Gastroesophageal sphincter (tissue), 4 donors: ENCODE results near the gene CDH23. TPM values are rescaled to one million over a fixed set of nuclear protein-coding genes. Genes with fewer than 3 reads are reported as not detected.
A peak's percentile ranks its signal among the peaks of the same experiment; 100 is the strongest.

Experiments used
- ATAC-seq: fragments of 150-250 bp; one replicate; pipeline ENCODE4 v1.9.1; 2016; ENCODE audit warnings: mild to moderate bottlenecking, moderate library complexity
- H3K27ac ChIP-seq, 4 donors: fragments of 200-600 bp; sonication (generic) in 3 of 4; 1 replicate in 3 of 4; 2 replicates in 1 of 4; pipeline ENCODE4 v1.5.1; 2016 to 2019
- H3K27me3 ChIP-seq: fragments of 200-600 bp; sonication (generic); one replicate; pipeline ENCODE4 v1.5.1; 2019
- H3K36me3 ChIP-seq, 2 donors: fragments of 200-600 bp; sonication (generic); one replicate each; pipeline ENCODE4 v1.5.1; 2019; ENCODE audit warnings: control low read depth in 1 of 2
- H3K4me1 ChIP-seq, 3 donors: fragments of 200-600 bp; sonication (generic); 1 replicate in 2 of 3; 2 replicates in 1 of 3; pipeline ENCODE4 v1.5.1; 2016 to 2019; ENCODE audit warnings: control low read depth in 2 of 3
- H3K4me3 ChIP-seq, 2 donors: fragments of 200-600 bp; sonication (generic); one replicate each; pipeline ENCODE4 v1.5.1; 2019; ENCODE audit warnings: mild to moderate bottlenecking in 1 of 2, moderate library complexity in 1 of 2
- H3K9me3 ChIP-seq, 3 donors: fragments of 200-600 bp; sonication (generic); one replicate each; pipeline ENCODE4 v1.5.1; 2017 to 2019; ENCODE audit warnings: control low read depth in 2 of 3
- CTCF ChIP-seq, 4 experiments: fragments of 200-600 bp in 2 of 4; fragments of 450-650 bp in 2 of 4; sonication (generic) in 1 of 4; IDR thresholded peaks; one replicate each; pipeline ENCODE4 v1.5.1; 2017 to 2019; ENCODE audit warnings: antibody characterized with exemption in 4 of 4, mild to moderate bottlenecking in 2 of 4, moderate library complexity in 2 of 4
- EP300 ChIP-seq: sonication (generic); formaldehyde crosslinking; IDR thresholded peaks from one replicate; pipeline ENCODE4 v1.6.1; 2017; ENCODE audit warnings: antibody characterized with exemption, mild to moderate bottlenecking
- POLR2A ChIP-seq, 2 donors: fragments of 450-650 bp; IDR thresholded peaks; one replicate each; pipeline ENCODE4 v1.6.1; 2017; ENCODE audit warnings: antibody characterized with exemption in 2 of 2, mild to moderate bottlenecking in 2 of 2, moderate library complexity in 1 of 2
- POLR2AphosphoS5 ChIP-seq: sonication (generic); formaldehyde crosslinking; IDR thresholded peaks from one replicate; pipeline ENCODE4 v1.6.1; 2017; ENCODE audit warnings: antibody characterized with exemption
- WGBS, 2 donors: methylation state at CpG; one replicate each; pipeline ENCODE4 v1.1.5; 2018; ENCODE audit warnings: low coverage in 1 of 2; 5-methylcytosine and 5-hydroxymethylcytosine counted together
- total RNA-seq, 4 donors: library from RNA; depleted of rRNA; stranded (reverse); fragments of >200 nt; gene quantifications; one replicate each; pipeline ENCODE4 v1.1.0, GENCODE V29; 2016

The CDH23 gene
- total RNA-seq, 4 donors from 2014 or later = 5.1 to 33.5 (median 16.2) TPM

GRCh38 chr10:71715026-71715425 lies 318.3 kb downstream of the CDH23 start:
- H3K27ac ChIP-seq = peak overlapping the region in 3 of 4 donors; percentile 88 to 92 (median 91)
- H3K27me3 ChIP-seq = no peaks in the 10 kb centered on the region
- no peaks in the 10 kb centered on the region for H3K36me3 ChIP-seq
- no peak for TF ChIP-seq CTCF (IDR thresholded peaks at IDR 0.05)
- TF ChIP-seq EP300 = no peak
- no peak overlapping the region for H3K4me3 ChIP-seq
- no peaks in the 10 kb centered on the region for H3K9me3 ChIP-seq
- H3K4me1 ChIP-seq = peaks cover 3 to 79% (median 64%) of the 10 kb centered on the region in 3 donors
- no peak for ATAC-seq
- WGBS, 2 donors = no CpG with 5 or more reads among the region's 8 CpGs

GRCh38 chr10:71715860-71716259 lies 319.1 kb downstream of the CDH23 start:
- Histone ChIP-seq H3K4me3 (no peak overlapping the region), H3K36me3 (no peaks in the 10 kb centered on the region), H3K4me1 (peaks cover 3 to 79% (median 64%) of the 10 kb centered on the region in 3 donors), H3K9me3 (no peaks in the 10 kb centered on the region), H3K27ac (peak overlapping the region in 2 of 4 donors; percentile 88 to 91), H3K27me3 (no peaks in the 10 kb centered on the region)
- no peak for TF ChIP-seq CTCF (IDR thresholded peaks at IDR 0.05)
- TF ChIP-seq POLR2AphosphoS5 = no peak
- TF ChIP-seq POLR2A (IDR thresholded peaks at IDR 0.05) = no peak
- no peak for TF ChIP-seq EP300
- ATAC-seq = no peak
- 84% methylated on average over 5 of the region's 20 CpGs; no CpG with 5 or more reads in 1 of the 2 donors for WGBS, 2 donors

GRCh38 chr10:71716426-71716825 lies 319.7 kb downstream of the CDH23 start:
- H3K27me3 ChIP-seq = no peaks in the 10 kb centered on the region
- peak overlapping the region in 1 of 4 donors; percentile 67 for H3K27ac ChIP-seq
- WGBS, 2 donors = 75% methylated on average over 3 of the region's 5 CpGs; no CpG with 5 or more reads in 1 of the 2 donors
- H3K36me3 ChIP-seq = no peaks in the 10 kb centered on the region
- peaks cover 3 to 79% (median 64%) of the 10 kb centered on the region in 3 donors for H3K4me1 ChIP-seq
- H3K9me3 ChIP-seq = no peaks in the 10 kb centered on the region
- no peak for ATAC-seq
- no peak overlapping the region for H3K4me3 ChIP-seq
- TF ChIP-seq POLR2A (IDR thresholded peaks at IDR 0.05) (no peak), EP300 (no peak), CTCF (IDR thresholded peaks at IDR 0.05) (no peak), POLR2AphosphoS5 (no peak)

- Histone ChIP-seq H3K9me3 (no peaks in the 10 kb centered on the region), H3K4me1 (peaks cover 3 to 78% (median 64%) of the 10 kb centered on the region in 3 donors), H3K36me3 (no peaks in the 10 kb centered on the region), H3K27ac (peak overlapping the region in 3 of 4 donors; percentile 51 to 67 (median 52)), H3K4me3 (no peak overlapping the region), H3K27me3 (no peaks in the 10 kb centered on the region)
- WGBS, 2 donors = no CpG with 5 or more reads among the region's 4 CpGs
- no peak for ATAC-seq
- TF ChIP-seq POLR2A (IDR thresholded peaks at IDR 0.05) (no peak), POLR2AphosphoS5 (no peak), CTCF (IDR thresholded peaks at IDR 0.05) (no peak), EP300 (no peak)
These were observed 320.3 kb downstream of the CDH23 start for GRCh38 chr10:71717056-71717455.

- H3K36me3 ChIP-seq = no peaks in the 10 kb centered on the region
- no peak for TF ChIP-seq EP300
- TF ChIP-seq POLR2A (IDR thresholded peaks at IDR 0.05) = no peak
- no peak for TF ChIP-seq CTCF (IDR thresholded peaks at IDR 0.05)
- no peak for TF ChIP-seq POLR2AphosphoS5
- WGBS, 2 donors = 10 to 33% methylated on average over 1 of the region's 2 CpGs
- H3K27ac ChIP-seq = peak overlapping the region in 3 of 4 donors; percentile 52 to 67 (median 65)
- no peak overlapping the region for H3K4me3 ChIP-seq
- no peak for ATAC-seq
- no peaks in the 10 kb centered on the region for H3K9me3 ChIP-seq
- H3K27me3 ChIP-seq = no peaks in the 10 kb centered on the region
- H3K4me1 ChIP-seq = peaks cover 3 to 73% (median 62%) of the 10 kb centered on the region in 3 donors
These were observed 320.8 kb downstream of the CDH23 start for GRCh38 chr10:71717551-71717951.
